Measurements from ENCODE around the gene RBM17.
A peak's percentile ranks its signal among the peaks of the same experiment; 100 is the strongest.

The RBM17 gene

DNA sequence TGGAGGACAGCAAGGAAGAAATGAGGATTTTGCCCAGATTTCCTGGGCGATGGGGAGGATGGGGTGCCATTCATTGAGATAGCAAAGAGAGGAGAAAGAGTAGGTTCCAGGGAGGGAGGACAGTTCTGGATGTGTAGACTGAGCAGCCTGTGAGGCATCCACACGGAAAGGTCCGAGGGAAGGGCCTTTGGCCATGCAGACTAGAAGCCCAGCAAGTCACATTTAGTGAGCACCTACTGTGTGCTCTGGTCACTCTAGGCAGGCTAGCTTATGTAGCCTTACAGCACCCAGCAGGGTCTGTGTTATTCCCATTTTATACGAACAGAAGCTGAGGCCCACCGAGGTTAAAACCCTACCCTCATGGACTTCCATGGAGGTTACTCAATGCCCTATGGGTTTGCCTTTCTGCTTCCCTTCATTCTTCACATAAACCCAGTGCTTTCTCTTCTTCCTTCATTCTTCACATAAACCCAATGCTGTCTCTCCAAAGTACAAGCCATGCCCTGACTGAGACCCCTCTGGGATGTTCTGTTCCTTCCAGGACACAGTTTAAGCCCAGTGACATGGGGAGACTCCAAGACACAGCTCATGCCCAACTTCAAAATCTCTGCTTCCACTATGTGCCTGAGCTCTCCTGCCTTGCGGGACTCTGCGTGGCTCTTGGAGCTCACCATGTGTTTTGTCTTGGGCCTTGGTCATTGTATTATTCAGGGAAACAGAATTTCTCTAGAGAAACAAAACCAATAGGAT lies 40.4 kb upstream of the RBM17 start:
- no peak overlapping the region for H3K9ac ChIP-seq (ENCODE audit: low read length)
- no peak overlapping the region for H3K4me3 ChIP-seq (ENCODE audit: low read length)
- H3K9me3 ChIP-seq (ENCODE audit: control insufficient read depth, low read length) = no peaks in the 10 kb centered on the region
- peaks cover 14% of the 10 kb centered on the region for H3K4me1 ChIP-seq (ENCODE audit: control insufficient read depth, insufficient read depth, low read length)
- H3K27me3 ChIP-seq (ENCODE audit: control insufficient read depth, insufficient read depth, low read length) = no peaks in the 10 kb centered on the region
- no peaks in the 10 kb centered on the region for H3K36me3 ChIP-seq (ENCODE audit: control insufficient read depth, insufficient read depth, low read length)

DNA sequence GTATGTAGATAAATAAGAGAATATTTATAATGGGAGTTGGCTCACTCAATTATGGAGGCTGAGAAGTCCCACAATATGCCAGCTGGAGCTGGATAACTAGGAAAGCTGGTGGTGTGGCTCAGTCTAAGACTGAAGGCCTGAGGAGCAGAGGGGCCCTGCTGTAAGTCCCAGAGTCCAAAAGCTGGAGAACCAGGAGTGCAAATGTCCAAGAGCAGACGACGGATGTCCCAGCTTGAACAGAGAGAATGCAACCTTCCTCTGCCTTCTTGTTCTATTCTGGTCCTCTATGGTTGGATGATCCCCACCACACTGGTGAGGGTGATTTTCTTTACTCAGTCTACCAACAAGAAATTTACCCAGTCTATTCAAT lies 39.8 kb upstream of the RBM17 start:
- H3K4me3 ChIP-seq (ENCODE audit: low read length) = no peak overlapping the region
- no peaks in the 10 kb centered on the region for H3K36me3 ChIP-seq (ENCODE audit: control insufficient read depth, insufficient read depth, low read length)
- no peaks in the 10 kb centered on the region for H3K9me3 ChIP-seq (ENCODE audit: control insufficient read depth, low read length)
- H3K9ac ChIP-seq (ENCODE audit: low read length) = no peak overlapping the region
- H3K4me1 ChIP-seq (ENCODE audit: control insufficient read depth, insufficient read depth, low read length) = peaks cover 19% of the 10 kb centered on the region
- H3K27me3 ChIP-seq (ENCODE audit: control insufficient read depth, insufficient read depth, low read length) = no peaks in the 10 kb centered on the region

DNA sequence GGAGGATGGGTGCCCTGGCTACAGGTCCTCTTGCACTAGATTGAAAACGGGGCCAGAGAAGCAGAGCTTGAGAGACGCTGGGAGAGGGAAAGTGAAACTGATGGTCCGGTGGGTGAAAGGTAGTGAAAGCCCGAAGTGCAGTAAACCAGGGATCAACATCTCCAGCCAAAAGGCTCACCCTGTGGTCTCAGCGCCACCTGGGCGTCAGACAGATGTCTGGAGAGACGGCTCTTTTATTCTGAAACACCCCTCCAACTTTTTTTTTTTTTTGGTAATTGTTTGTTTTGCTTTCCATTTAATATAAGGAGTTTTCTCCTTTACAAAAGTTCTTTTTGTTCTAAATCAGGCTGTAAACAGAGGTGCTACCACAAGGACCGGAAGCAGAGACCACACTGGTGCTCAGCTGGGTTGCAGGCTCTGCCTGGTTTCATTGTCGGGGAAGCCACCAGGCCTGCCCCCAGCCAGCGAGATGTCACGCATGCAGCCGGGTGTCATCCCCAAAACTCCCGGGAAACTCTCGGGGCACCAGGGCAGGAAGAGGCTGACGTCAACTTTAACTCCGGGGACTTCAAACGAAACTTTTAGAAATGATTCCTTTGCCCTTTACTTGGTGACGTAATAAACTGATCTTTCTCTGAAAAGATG lies 37.9 kb upstream of the RBM17 start:
- Histone ChIP-seq H3K9me3 (ENCODE audit: control insufficient read depth, low read length) (no peaks in the 10 kb centered on the region), H3K4me1 (ENCODE audit: control insufficient read depth, insufficient read depth, low read length) (peaks cover 24% of the 10 kb centered on the region), H3K4me3 (ENCODE audit: low read length) (peak overlapping the region; percentile 69), H3K9ac (ENCODE audit: low read length) (peak overlapping the region; percentile 76), H3K27me3 (ENCODE audit: control insufficient read depth, insufficient read depth, low read length) (no peaks in the 10 kb centered on the region), H3K36me3 (ENCODE audit: control insufficient read depth, insufficient read depth, low read length) (no peaks in the 10 kb centered on the region)

DNA sequence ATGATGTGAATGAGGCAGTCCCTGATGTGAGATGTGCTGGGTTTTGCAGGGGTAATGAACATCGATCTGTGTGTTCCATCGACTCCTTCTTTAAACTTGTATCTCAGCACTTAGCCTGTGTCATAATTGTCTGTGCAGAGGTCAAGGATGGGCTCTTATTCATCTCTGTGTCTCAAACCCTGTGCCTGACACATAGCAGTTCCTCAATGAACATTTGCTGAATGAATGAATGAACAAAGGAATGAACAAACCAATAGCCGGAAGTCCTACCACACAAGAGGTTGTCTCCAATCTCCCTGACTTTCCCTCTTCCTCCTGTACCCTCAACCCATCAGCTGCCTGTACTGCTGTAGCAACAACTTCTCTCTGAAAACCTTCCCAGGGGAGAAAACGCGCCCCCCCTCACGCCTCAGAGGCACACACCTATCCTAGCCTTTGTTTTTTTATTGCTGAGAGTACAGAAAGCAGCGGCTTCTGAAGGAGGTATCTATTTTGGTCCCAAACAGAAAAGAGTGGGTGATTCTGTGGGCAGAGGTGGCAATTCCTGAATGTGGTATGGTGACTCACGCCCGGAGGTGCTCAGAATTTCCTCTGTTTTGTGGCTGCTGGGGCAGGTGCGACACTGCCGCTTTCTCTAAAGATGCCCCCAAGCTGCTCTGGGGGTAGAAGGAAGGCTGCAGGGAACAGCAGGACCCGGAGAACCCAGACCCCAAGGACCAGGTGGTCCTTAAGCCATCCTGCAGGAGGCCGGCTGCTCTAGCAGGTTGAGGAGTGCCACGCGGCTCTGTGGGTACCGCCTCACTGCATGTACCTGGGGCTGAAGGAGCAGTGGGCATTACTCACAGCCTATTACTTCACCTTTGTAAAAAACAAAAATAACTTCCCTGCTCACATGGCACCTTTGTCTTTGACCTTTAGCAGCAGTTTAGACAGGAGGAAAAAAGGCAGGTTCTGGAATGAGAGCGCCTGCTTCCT lies 36.3 kb upstream of the RBM17 start:
- H3K4me3 ChIP-seq (ENCODE audit: low read length) = no peak overlapping the region
- no peaks in the 10 kb centered on the region for H3K27me3 ChIP-seq (ENCODE audit: control insufficient read depth, insufficient read depth, low read length)
- peaks cover 24% of the 10 kb centered on the region for H3K4me1 ChIP-seq (ENCODE audit: control insufficient read depth, insufficient read depth, low read length)
- no peak overlapping the region for H3K9ac ChIP-seq (ENCODE audit: low read length)
- H3K36me3 ChIP-seq (ENCODE audit: control insufficient read depth, insufficient read depth, low read length) = no peaks in the 10 kb centered on the region
- H3K9me3 ChIP-seq (ENCODE audit: control insufficient read depth, low read length) = no peaks in the 10 kb centered on the region

DNA sequence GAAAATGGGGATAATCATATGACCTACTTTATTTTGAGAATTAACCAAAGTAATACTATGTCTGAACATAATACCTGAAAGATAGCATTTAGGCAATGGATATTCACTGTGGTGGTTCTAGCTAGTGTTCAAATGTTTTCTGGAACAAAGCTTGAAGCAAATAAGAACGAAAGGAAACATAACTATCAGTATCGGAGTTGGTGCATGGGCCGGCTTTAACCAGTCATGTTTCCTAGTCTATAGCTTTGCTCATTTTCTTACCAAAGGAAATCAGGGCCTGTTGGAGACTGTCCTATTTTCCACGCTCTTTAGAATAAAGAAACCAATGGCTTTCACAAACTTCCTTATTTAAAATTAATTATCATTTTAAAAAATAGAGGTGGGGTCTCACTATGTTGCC lies 35.5 kb upstream of the RBM17 start:
- peaks cover 24% of the 10 kb centered on the region for H3K4me1 ChIP-seq (ENCODE audit: control insufficient read depth, insufficient read depth, low read length)
- no peaks in the 10 kb centered on the region for H3K36me3 ChIP-seq (ENCODE audit: control insufficient read depth, insufficient read depth, low read length)
- no peaks in the 10 kb centered on the region for H3K27me3 ChIP-seq (ENCODE audit: control insufficient read depth, insufficient read depth, low read length)
- H3K9ac ChIP-seq (ENCODE audit: low read length) = no peak overlapping the region
- H3K9me3 ChIP-seq (ENCODE audit: control insufficient read depth, low read length) = no peaks in the 10 kb centered on the region
- H3K4me3 ChIP-seq (ENCODE audit: low read length) = no peak overlapping the region

DNA sequence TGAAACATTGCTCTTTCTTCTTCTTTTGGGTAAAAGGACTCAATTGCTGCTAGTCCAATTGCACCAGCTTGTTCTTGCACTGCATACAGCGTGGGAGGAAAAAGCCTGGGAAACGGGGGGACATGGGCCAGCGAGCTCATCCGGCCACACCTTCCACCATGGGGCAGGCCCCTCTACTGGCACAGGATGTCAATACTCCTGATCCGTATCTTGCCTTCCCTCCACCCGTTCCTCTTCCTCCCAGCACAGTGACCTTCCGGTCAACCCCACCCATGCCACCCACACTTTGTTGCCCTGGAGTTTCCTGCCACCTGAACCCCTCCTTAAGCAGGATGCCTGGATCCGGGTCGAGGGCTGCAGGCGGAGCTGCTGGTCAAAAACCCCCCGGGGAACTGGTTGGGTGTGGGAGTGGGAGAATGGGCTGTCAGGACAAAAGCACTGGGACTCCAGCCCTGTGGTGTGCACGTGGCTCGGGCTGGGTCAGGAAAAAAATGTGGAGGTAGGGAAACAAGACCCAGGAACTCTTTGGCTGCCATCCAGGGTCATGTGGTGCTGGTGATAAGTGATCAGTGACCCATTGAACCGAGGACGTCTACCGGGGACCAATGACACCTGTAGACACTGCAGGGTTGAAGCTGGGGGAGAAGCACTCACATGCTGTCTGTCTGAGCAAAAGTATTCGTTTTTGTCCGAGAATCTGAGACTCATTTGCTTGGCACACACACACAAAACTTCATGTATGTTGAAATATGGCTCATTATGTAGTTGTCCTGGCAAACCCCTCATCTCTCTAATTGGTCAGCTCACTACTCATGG lies 34.8 kb upstream of the RBM17 start:
- Histone ChIP-seq H3K4me3 (ENCODE audit: low read length) (no peak overlapping the region), H3K27me3 (ENCODE audit: control insufficient read depth, insufficient read depth, low read length) (no peaks in the 10 kb centered on the region), H3K36me3 (ENCODE audit: control insufficient read depth, insufficient read depth, low read length) (no peaks in the 10 kb centered on the region), H3K9me3 (ENCODE audit: control insufficient read depth, low read length) (no peaks in the 10 kb centered on the region), H3K4me1 (ENCODE audit: control insufficient read depth, insufficient read depth, low read length) (peaks cover 24% of the 10 kb centered on the region), H3K9ac (ENCODE audit: low read length) (no peak overlapping the region)

DNA sequence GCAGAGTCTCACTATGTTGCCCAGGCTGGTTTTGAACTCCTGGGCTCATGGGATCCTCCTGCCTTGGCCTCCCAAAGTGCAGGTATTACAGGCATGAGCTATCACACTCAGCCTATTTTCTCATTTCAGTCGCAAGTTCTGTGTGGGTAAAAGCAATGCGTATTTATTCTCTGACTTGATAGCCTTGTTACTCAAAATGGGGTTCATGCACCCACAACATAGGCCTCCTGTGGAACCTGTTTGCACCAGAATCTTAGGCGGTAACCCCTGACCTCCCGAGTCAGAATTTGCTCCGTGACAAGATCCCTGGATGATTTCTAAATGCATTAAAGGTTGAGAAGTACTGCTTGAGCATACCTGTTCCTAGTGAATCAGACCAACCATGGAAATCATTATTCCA lies 34.0 kb upstream of the RBM17 start:
- Histone ChIP-seq H3K36me3 (ENCODE audit: control insufficient read depth, insufficient read depth, low read length) (no peaks in the 10 kb centered on the region), H3K9ac (ENCODE audit: low read length) (no peak overlapping the region), H3K9me3 (ENCODE audit: control insufficient read depth, low read length) (no peaks in the 10 kb centered on the region), H3K27me3 (ENCODE audit: control insufficient read depth, insufficient read depth, low read length) (no peaks in the 10 kb centered on the region), H3K4me1 (ENCODE audit: control insufficient read depth, insufficient read depth, low read length) (peaks cover 24% of the 10 kb centered on the region), H3K4me3 (ENCODE audit: low read length) (no peak overlapping the region)

DNA sequence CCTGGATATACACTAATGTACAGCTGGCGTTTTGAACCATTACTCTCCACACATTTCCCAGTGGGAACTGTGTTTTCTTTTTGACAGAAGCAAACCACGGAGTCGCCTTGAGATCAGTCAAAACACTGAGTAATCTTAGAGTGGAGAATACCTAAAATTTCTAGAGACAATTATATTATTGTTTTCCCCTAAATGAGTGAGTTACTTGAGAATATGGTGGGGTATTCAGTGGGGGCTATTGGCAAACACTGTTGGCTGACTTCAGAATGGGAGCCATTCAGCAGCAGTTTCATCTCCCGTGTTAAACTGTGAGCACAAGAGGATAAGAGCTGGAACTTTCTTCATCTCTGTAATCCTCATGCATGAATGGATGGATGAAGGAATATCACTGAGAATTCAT lies 32.9 kb upstream of the RBM17 start:
- Histone ChIP-seq H3K9ac (ENCODE audit: low read length) (no peak overlapping the region), H3K36me3 (ENCODE audit: control insufficient read depth, insufficient read depth, low read length) (no peaks in the 10 kb centered on the region), H3K4me1 (ENCODE audit: control insufficient read depth, insufficient read depth, low read length) (peaks cover 20% of the 10 kb centered on the region), H3K4me3 (ENCODE audit: low read length) (no peak overlapping the region), H3K9me3 (ENCODE audit: control insufficient read depth, low read length) (no peaks in the 10 kb centered on the region), H3K27me3 (ENCODE audit: control insufficient read depth, insufficient read depth, low read length) (no peaks in the 10 kb centered on the region)

DNA sequence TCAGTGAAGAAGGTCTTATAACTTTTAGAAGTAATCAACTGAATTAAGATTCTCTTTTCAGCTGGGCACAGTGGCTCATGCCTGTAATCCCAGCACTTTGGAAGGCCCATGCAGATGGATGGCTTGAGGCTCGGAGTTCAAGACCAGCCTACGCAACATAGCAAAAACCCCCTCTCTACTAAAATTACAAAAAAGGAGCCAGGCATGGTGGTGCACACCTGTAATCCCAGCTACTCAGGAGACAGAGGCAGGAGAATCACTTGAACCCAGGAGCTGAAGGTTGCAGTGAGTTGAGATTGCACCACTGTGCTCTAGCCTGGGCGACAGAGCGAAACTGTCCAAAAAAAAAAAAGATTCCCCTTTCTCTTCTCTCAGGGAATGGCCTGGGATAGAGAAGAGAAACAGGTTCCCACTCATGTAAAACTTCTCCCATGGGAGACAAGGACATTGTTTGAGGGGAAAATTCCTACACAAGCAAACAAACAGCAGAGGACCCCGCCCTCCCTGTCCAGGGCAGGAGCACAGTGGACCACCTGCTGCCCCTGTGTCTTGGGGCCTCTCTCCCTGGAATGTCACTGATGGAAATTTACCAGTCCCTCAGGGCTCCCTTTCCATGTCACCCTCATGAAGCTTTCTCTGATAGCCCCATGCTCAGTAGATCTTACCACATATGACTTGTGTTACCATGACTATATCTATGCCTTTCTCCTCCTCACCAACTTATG lies 32.3 kb upstream of the RBM17 start:
- Histone ChIP-seq H3K9ac (ENCODE audit: low read length) (no peak overlapping the region), H3K4me3 (ENCODE audit: low read length) (no peak overlapping the region), H3K9me3 (ENCODE audit: control insufficient read depth, low read length) (no peaks in the 10 kb centered on the region), H3K27me3 (ENCODE audit: control insufficient read depth, insufficient read depth, low read length) (no peaks in the 10 kb centered on the region), H3K4me1 (ENCODE audit: control insufficient read depth, insufficient read depth, low read length) (peaks cover 20% of the 10 kb centered on the region), H3K36me3 (ENCODE audit: control insufficient read depth, insufficient read depth, low read length) (no peaks in the 10 kb centered on the region)

DNA sequence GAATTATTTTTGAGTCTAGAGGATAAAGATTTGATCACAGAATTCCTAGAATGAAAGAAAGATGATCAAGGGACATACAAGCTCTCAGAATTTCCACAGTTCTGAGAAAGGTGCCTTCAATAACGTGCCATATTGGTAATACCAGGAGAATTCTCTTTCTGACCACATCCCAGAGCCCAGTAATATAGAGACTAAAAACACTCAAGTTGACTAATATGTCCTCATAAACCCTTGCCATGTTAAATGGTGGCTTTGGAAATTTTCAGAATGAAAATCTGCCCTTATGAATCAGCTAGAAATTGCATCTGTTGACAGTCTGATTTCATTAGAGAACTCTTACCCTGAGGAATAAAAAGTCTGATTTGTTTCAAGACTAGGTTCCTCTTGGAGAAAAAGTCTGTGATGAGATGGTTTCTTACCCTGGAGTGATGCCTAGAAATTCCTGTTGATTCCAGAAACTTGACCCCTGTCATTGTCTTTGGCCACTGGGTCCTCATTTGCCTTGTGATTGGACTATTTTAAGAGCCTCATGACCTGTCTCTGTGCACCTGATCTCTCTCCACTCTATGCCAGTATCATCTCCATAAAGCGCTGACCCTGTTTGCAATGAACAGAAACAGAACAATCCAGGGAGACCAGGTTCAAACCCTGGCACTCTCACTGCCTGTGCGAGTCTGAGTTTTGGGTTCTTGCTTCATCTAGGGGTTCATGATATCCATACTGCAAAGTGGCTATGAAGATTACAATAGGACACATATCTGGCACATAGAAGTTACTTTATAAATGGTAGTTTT lies 30.0 kb upstream of the RBM17 start:
- Histone ChIP-seq H3K9me3 (ENCODE audit: control insufficient read depth, low read length) (no peaks in the 10 kb centered on the region), H3K4me1 (ENCODE audit: control insufficient read depth, insufficient read depth, low read length) (peaks cover 6% of the 10 kb centered on the region), H3K36me3 (ENCODE audit: control insufficient read depth, insufficient read depth, low read length) (no peaks in the 10 kb centered on the region), H3K27me3 (ENCODE audit: control insufficient read depth, insufficient read depth, low read length) (no peaks in the 10 kb centered on the region), H3K9ac (ENCODE audit: low read length) (no peak overlapping the region), H3K4me3 (ENCODE audit: low read length) (no peak overlapping the region)
